NT2/D1 (cell line): ENCODE results near the gene FAM111A.

Source experiments
- SUZ12 ChIP-seq: IDR thresholded peaks from 2 replicates; pipeline ENCODE4 v1.6.1; 2011; ENCODE audit not compliant: insufficient read length, insufficient read depth; ENCODE audit errors: extremely low read depth
- YY1 ChIP-seq: IDR thresholded peaks from 2 replicates; pipeline ENCODE4 v1.6.1; 2011; ENCODE audit not compliant: insufficient read length, insufficient read depth

- TF ChIP-seq YY1 (no peak), SUZ12 (no peak)
These were observed 21.4 kb downstream of the FAM111A start for GRCh38 chr11:59164028-59164427.
